ENCODE results near the gene CA9.

- no peak for TF ChIP-seq CTCF (IDR thresholded peaks at IDR 0.05; ENCODE audit: borderline replicate concordance, extremely low read depth, low read length, poor library complexity, severe bottlenecking)
- TF ChIP-seq EZH2 (IDR thresholded peaks at IDR 0.05; ENCODE audit: borderline replicate concordance, low read depth, low read length, severe bottlenecking), result no peak
These were observed 11.9 kb upstream of the CA9 start for GRCh38 chr9:35661756-35662350.
